Raji (cell line): Measurements from ENCODE around the gene DNM3.

Source experiments
- POLR2A ChIP-seq: IDR thresholded peaks from 2 replicates; pipeline ENCODE4 v1.6.1; 2011; ENCODE audit warnings: low read depth, low read length, control low read depth; ENCODE audit not compliant: insufficient read depth

Gene DNM3

DNA sequence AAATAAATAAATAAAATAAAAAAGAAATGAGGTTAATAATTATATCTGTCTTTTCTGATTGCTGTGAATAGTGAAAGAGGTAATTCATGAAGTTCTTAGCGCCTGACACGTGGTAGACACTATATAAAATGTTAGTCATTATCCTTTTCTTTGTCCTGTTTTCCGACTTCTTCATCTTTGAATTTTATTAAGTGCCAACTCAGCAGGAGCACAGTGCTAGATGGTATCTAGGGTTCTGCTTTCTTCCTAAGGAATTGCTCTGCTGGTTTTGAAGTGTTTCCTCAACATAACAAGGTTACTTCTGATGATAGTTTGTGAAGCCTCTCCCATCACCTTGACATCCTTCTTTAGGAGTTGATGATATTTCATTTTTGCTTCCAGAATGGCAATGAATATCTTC lies 227.0 kb downstream of the DNM3 start:
- no peak for TF ChIP-seq POLR2A

DNA sequence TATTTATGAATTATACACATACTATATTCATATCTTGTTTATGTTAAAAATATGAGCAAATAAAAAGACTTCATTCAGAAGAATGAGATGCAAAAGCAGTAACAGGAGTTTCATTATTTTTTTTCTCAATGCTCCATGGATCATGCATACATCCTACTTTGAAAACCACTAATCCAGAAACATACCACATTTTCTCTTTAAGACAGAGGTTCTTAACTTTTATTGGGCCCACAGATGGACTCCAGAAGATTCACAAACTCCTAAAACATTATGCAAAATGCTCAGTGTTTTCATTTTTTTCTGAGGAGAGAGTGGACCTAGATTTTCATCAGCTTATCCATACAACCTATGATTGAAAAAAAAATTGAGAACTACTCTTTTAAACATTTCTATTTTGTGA lies 227.8 kb downstream of the DNM3 start:
- TF ChIP-seq POLR2A = no peak

DNA sequence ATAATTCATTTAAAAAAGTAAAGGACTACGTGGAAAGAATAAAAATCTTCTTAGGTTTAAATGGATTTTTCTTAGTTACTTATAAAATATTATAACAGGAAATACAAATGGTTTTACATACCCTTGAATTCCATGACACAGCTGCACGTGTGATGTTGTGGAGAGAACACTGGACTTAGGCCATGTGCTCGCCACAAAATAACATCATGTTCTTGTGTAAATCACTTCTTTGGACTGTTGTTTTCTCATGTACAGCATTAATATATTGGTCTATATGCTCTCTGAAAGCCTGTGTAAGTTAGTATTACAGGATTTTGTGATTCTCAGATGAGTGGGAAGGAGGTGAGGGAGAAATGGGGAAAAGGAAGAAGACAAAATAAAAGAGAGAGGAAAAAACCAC lies 228.2 kb downstream of the DNM3 start:
- no peak for TF ChIP-seq POLR2A

DNA sequence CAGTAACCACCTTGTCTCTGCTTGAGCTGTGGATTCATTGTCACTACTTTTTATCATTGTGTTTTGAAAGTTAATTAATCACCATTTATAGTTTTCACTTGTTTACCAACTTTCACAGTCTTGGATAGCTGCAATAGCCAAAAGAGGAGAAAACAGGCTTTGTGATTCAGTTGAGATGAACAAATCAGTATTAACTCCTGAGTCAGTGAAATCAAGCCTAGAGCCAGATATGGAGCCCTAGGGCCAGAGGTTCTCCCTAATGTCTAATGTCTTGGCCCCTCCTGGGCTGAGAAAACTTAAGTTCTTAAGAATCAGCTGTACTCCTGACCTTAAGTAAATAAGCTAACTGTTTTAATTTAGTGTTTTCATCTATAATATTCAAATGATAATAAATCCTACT lies 228.8 kb downstream of the DNM3 start:
- no peak for TF ChIP-seq POLR2A

GRCh38 chr1:172071746-172072145 lies 230.4 kb downstream of the DNM3 start:
- TF ChIP-seq POLR2A = no peak

GRCh38 chr1:172083191-172083590 lies 241.9 kb downstream of the DNM3 start:
- no peak for TF ChIP-seq POLR2A

DNA sequence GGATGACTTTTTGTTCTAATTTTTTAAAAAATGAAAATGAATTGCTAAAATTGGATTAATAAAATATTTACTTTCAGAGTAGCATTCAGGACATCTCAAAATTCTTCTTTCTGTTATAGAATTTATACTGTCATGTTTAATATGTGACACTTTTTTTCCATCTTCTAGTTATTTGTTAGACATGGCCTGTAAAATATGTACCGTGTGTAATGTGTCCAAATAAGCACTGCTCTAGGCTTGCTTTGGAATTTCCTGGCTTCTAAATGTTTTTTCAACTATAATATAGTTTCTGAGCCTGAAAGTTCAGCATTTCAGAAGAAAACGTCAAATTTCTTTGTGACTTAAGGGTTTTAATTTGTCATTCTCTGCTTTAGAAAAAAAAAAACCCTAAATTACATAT lies 243.6 kb downstream of the DNM3 start:
- no peak for TF ChIP-seq POLR2A

GRCh38 chr1:172085317-172085716 lies 244.0 kb downstream of the DNM3 start:
- no peak for TF ChIP-seq POLR2A

DNA sequence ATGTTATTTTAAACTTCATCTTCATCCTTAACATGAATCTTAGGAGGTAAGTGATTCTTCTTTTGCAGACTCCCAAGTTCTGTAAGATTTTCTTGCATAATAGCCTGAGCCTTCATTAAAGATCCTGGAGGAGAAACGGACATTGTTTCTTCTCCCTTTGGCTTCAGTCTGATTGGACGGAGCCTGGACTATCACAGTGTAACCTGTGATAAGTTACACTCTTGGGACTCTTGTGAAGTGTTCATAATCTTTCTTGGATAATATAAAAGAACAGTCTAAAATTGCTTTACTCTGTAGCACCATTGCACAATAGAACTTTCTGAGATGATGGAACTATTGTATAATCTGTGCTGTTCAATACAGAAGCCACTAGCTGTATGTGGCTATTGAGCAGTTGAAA lies 244.8 kb downstream of the DNM3 start:
- no peak for TF ChIP-seq POLR2A

DNA sequence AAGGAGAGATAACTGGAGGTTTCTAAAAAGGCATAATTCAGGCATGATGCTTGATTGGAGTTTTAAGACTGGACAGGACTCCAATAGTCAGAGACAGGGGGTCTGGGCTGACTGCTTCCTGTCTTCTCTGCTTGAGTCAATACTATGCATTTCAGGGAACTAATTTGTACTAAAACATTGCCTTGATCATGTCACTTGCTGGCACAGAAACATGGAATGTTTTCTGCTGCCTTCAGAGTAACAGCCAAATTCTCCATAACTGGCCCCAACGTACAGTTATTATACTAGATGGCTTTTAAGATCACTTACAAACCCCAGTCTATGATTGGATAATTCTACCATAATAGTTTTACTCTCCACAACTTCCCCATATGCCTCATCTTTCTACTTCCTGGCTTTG lies 247.0 kb downstream of the DNM3 start:
- no peak for TF ChIP-seq POLR2A

- TF ChIP-seq POLR2A = no peak
These were observed 248.6 kb downstream of the DNM3 start for GRCh38 chr1:172089768-172090510.

DNA sequence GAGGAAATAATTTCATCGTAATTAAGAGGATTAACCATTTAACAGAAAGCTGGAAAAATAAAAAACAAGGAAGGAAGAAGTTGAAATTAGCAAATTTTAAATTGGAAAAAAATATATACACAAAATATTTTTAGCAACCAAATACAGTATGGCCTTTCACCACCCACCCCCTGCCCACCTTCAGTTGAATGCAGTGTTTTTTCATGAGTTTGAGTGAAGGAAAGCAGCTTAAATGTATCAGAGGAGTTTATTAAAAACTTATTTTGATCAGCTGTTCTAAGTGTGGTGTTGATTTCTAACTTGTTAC lies 249.2 kb downstream of the DNM3 start:
- no peak for TF ChIP-seq POLR2A

GRCh38 chr1:172095846-172096245 lies 254.5 kb downstream of the DNM3 start:
- no peak for TF ChIP-seq POLR2A

DNA sequence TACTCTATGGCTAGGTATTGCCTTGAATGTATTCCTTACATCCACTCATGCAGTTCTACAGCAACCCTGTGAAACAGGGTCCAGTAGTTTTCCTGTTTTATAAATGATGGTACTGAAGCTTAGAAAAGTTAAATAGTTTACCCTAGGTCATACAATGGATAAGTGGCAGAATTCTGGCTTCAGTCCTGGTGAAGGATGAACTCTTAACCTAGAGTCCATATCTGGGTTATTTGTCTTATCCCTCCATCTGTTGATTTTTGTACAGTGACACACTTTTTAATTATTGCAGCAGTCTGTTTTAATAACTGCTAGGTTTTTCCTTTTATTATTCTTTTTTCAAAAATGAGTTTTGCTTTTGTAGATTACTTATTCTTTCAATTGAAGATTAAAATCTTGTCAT lies 263.9 kb downstream of the DNM3 start:
- no peak for TF ChIP-seq POLR2A

DNA sequence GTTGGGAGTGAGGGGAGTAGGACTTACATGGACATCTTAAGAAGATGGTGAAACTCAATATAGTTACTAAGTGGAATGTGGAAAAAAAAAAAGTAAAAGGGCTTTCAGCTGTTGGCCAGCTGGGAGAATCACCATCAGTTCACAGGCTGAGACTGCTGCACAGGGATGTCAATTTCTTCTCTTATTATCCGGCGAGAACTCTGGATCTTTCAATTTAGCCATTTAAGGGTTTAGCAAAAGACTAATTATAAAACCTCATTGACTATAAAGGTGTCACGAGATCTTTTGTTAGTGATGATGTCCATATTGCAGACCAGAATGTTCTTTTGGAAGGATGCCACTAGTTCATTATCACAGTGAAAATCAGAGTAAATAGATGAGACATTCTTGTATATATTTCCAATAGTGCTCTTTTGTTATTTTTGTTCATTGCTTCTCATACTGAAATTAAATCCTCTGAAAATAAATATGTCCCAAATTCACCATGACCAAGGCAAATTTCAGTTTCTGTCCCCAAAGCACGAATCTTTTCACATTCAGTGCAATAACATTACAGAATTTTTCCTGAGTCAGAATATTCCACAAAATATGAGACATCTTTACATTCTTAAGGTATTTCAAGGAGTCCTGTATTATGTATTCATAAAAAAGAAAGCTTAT lies 266.1 kb downstream of the DNM3 start:
- no peak for TF ChIP-seq POLR2A

DNA sequence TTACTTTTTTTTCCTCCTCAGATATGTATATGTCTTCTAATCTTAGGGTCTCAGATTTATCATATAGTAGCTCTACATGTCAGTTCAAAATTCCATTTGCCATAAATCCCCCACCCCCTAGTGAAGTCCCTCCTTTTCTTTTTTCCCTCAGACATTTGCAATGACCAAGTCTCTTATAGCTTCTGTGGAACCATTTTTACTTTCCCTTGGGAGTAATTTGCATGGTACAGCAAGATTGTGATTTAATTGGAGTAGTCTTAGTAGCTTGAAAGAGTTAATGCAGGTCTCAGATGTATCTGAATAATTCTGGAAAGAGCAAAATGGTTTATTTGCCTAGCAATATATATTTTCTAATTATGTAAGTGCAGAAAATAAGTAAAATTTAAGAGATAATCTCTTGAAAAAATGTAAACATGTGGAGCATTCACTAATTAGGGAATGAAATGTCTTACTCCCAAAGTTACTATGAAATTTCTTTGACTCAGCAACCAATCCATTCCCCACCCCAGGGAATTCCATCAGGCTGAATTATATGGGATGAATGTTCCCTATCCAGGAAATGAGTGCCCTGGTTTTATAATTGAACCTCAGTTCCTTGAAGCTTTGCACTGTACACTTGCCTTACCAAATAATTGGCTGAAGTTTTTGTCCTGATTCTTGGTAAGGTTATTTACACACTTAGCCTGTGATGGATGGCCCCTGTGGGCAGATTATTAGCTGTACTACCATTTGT lies 267.0 kb downstream of the DNM3 start:
- no peak for TF ChIP-seq POLR2A
